ENCODE results near the gene JSRP1.

Gene JSRP1

GRCh38 chr19:2246801-2247361 lies 9.3 kb downstream of the JSRP1 start:
- Histone ChIP-seq H3K9me3 (no peaks in the 10 kb centered on the region), H3K36me3 (peaks cover 50 to 65% (median 59%) of the 10 kb centered on the region in 3 donors), H3K4me1 (peaks cover 0 to 39% (median 30%) of the 10 kb centered on the region in 4 donors), H3K27me3 (peaks cover 0 to 58% of the 10 kb centered on the region in 2 donors), H3K27ac (no peak overlapping the region), H3K4me3 (no peak overlapping the region)
- no peak for DNase-seq
- no peak for TF ChIP-seq CTCF (IDR thresholded peaks at IDR 0.05)
- intact Hi-C loops (cut with DNase I; ENCODE audit: low total_unique reads): no loop called here

DNA sequence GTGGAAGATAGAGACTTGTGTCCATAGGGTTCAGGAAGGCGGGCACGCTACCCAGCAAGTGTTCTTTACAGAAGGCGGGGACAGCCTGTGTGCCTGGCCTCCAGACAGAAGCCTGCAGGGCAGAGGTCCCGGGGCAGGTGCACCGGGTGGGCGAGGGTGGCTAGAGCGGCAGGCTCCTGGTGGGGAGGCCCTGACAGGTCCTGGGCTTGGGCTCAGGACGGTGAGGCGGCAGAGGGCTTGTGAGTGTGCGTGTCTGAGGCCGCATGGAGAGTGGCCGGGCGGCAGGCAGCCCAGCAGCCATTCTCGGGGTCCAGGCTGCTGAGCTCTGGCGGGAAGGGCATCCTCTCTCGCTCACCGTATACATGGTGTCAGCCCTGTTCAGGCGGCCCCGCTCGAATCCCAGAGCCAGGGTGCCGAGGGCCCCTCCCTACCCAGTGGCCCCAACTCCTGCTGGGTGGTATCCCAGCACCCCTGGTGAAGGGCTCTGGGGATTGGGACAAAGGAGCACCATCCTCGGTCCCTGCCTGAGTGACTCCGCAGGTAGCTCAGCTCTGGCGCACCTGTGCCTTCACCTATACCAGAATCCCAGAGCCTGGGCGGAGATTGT lies 10.1 kb downstream of the JSRP1 start:
- intact Hi-C loops (cut with DNase I; ENCODE audit: low total_unique reads): no loop called here
- TF ChIP-seq CTCF (IDR thresholded peaks at IDR 0.05): no peak
- peaks cover 0 to 50% of the 10 kb centered on the region in 2 donors for H3K27me3 ChIP-seq
- H3K4me3 ChIP-seq: no peak overlapping the region
- peaks cover 50 to 65% (median 59%) of the 10 kb centered on the region in 3 donors for H3K36me3 ChIP-seq
- no peak for DNase-seq
- peaks cover 0 to 39% (median 30%) of the 10 kb centered on the region in 4 donors for H3K4me1 ChIP-seq
- no peak overlapping the region for H3K27ac ChIP-seq
- no peaks in the 10 kb centered on the region for H3K9me3 ChIP-seq

DNA sequence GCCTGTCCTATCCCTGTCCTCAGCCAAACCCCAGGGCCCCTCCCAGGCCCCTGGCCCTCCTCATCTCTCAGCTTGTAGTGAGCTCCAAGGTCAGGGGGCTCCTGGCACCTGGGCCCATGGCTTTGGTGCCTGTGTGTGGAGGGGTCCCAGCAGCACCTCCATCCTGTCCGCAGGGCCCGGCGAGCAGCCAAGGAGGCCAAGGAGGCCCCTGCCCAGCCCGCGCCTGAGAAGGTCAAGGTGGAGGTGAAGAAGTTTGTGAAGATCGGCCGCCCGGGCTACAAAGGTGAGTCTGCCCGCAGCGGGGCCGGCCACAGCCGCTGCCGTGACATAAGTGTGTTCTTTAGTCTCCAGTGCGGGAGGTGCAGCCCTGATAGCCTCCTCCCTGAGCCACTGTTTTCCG lies 10.9 kb downstream of the JSRP1 start:
- TF ChIP-seq CTCF (IDR thresholded peaks at IDR 0.05): no peak
- Histone ChIP-seq H3K27me3 (peaks cover 0 to 42% of the 10 kb centered on the region in 2 donors), H3K4me1 (peaks cover 0 to 39% (median 30%) of the 10 kb centered on the region in 4 donors), H3K36me3 (peaks cover 50 to 65% (median 59%) of the 10 kb centered on the region in 3 donors), H3K9me3 (no peaks in the 10 kb centered on the region), H3K27ac (no peak overlapping the region), H3K4me3 (no peak overlapping the region)
- DNase-seq: no peak
- intact Hi-C loops (cut with DNase I; ENCODE audit: low total_unique reads): no loop called here

DNA sequence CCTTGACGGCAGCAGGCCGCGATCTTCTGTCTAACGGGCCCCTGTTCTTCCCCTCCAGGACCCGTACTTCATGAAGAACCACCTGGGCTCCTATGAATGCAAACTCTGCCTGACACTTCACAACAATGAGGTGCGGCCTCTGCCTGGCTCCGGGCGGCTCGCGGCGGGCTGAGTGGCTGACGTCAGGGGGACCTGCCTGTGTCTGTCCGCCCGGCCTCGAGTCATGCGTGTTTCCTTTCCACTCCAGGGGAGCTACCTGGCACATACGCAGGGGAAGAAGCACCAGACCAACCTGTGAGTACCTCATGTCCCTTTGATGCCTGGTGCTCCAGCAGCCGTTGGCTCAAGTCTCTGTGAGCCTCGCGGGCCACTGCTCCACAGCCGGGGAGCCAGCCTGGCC lies 11.7 kb downstream of the JSRP1 start:
- peaks cover 0 to 40% (median 31%) of the 10 kb centered on the region in 4 donors for H3K4me1 ChIP-seq
- no peak overlapping the region for H3K27ac ChIP-seq
- intact Hi-C loops (cut with DNase I; ENCODE audit: low total_unique reads): no loop called here
- H3K4me3 ChIP-seq: no peak overlapping the region
- peaks cover 50 to 65% (median 59%) of the 10 kb centered on the region in 3 donors for H3K36me3 ChIP-seq
- H3K27me3 ChIP-seq: peaks cover 0 to 34% of the 10 kb centered on the region in 2 donors
- no peak for DNase-seq
- H3K9me3 ChIP-seq: no peaks in the 10 kb centered on the region
- no peak for TF ChIP-seq CTCF (IDR thresholded peaks at IDR 0.05)

DNA sequence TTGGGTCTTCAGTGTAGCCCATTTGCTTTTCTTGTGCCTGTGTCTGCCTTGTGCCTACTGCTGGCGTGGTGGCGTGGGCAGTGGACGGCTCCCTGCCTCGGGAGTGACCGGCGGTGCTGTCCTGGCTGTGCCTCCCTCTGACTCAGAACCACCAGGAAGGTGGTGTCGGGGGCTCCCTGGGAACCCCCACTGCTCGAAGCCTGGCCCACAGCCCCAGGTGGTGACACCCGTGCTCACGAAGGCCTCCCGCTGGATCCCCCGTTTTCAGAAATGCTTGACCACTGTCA lies 12.1 kb downstream of the JSRP1 start:
- peaks cover 50 to 64% (median 59%) of the 10 kb centered on the region in 3 donors for H3K36me3 ChIP-seq
- H3K9me3 ChIP-seq: no peaks in the 10 kb centered on the region
- H3K27ac ChIP-seq: no peak overlapping the region
- peaks cover 0 to 44% (median 33%) of the 10 kb centered on the region in 4 donors for H3K4me1 ChIP-seq
- intact Hi-C loops (cut with DNase I; ENCODE audit: low total_unique reads): no loop called here
- H3K4me3 ChIP-seq: no peak overlapping the region
- H3K27me3 ChIP-seq: peaks cover 0 to 30% of the 10 kb centered on the region in 2 donors
- DNase-seq: no peak
- no peak for TF ChIP-seq CTCF (IDR thresholded peaks at IDR 0.05)

All from tibial artery (tissue), 4 donors.